ENCODE data around the gene GXYLT2.

The GXYLT2 gene

DNA sequence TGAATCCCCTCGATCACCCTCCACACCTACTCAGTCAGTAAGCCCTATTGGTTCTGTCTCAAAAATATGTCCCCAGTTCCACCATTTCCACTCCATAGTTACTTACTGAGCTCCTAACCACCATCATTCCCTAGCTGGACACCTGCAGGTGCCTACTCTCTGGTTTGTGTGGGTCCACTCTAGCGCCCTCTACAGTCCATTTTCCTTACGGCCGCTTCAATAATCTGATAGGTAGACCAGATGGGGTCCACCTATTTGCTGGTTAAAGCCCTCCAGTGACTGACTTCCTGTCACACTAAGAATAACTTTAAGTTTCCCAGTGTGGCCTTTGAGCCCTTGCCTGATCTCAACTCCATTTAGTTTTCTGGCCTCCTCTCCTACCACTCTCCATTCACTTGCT, 5.0 kb downstream of the GXYLT2 start:
- DNase-seq, result no peak

DNA sequence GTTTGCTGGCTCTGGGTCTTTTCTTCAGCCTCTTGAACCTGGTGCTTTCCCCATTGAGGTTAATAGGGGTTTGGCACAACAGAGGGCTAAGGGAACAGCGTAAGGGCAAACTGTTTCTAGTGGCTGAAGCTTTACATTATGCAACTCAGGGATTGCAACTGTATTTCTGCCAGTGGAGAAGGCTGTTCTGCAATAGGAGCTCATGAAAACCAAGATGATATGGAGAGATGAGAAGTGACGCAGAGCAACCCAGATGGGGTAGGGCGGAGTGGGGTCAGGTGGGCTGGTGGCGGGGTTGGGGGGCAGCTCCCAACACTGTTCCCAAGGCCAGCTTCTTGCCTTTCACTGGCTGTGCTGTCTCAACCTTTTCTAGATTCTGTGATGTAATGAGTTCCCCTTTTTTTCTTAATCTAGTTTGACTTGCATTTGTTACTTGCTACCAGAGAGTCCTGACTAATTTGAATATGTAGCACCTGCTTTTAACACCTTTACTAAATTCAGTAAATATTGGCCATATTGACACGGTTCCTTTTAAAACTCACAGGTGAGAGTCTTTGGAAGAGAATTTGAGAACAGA, 7.2 kb downstream of the GXYLT2 start:
- no peak for DNase-seq

DNA sequence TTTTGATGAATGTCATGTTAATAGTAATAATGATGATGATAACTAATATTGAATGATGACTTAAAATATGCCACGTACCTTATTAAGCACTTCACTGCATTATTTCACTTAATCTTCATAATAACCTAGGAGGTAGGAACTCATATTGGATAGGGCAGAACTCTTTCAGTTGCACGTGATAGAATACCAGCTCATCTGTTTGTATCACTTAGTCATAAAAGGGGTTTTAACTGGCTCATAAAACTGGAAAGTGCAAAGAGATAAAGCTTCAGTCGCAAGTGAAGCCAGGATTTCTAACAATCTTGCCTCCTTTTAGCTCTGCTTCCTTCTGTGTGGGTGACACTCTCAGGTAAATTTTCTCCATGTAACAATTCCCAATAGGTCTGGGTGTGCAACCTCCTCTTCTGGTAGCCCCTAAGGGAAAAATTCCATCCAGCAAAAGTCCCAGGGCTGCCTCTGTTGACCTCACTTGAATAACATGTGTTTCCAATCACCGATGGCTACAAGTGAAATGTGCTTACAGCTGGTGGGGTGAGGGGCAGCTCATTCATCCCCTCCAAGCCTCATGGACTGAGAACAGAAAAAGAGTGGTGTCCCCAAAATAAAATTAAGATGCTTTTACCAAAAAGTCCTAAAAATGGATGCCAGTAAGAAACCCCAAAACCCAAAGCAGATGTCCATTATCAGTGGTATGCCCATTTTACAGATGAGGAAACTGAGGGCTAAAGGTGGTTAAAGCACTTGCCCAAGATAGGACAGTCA, 9.3 kb downstream of the GXYLT2 start:
- DNase-seq, result no peak

DNA sequence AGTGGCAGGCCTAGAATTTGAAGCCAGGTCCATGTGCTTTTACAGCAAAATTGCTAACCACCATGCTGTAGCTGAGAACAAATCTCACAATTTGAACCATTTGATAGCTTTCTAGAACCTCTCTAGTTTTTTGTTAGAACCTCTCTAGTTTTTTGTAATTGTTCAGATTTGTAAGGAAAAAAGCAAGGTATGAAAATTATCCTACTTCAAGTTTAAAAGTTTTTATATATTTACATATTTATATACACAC, 9.8 kb downstream of the GXYLT2 start:
- no peak for DNase-seq

DNA sequence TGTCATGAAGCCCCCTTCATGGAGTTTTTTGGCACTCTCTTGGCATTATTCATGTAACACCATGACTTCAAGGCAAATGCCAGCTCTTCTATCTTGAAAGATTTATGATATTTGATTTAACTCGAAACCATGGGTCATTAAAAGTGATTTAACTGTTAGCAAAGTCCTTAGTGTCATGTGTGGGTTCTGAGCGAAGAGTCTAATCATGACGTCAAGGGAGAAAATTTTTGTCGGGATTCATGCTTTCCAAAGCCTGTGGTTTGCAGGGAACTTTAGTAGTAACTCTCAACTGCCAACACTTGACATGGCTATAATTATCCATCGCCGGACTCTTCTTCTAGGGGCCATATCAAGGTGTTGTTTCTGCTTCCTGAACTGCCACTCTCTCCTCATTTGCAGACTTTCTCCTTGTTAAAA, 11.5 kb downstream of the GXYLT2 start:
- no peak for DNase-seq

DNA sequence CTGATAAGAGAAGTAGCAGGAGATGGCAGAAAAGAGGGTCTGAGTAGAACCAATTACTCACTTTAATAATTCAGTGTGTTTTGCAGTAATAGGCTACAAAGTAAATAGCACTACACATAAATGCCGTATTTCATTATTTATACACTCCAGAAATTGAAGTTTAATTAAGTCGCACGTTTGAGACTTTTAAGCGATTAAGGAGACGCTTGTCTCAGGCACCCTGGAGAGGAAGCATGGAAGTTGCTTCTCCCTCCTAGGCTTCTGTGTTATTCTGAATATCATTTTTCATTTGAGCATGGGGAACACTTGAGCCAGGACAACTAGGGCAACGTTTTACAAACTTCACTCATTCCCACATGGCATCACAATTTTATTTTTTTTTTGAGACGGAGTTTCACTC, 12.2 kb downstream of the GXYLT2 start:
- DNase-seq, result no peak

DNA sequence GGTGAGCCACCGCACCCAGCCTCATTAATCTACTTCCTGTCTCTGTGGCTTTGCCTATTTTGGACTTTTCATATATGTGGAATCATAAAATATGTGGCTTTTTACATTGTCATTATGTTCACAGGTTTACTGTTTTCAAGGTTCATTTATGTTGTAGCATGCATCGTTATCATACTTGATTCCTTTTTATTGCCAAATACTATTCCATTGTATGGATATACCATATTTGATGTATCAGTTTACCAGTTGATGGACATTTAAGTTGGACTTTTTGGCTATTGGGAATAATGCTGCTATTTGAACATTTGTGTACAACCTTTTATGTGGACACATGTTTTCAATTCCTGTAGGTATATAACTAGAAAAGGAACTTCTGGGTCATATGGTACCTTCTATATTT, 14.0 kb downstream of the GXYLT2 start:
- no peak for DNase-seq

DNA sequence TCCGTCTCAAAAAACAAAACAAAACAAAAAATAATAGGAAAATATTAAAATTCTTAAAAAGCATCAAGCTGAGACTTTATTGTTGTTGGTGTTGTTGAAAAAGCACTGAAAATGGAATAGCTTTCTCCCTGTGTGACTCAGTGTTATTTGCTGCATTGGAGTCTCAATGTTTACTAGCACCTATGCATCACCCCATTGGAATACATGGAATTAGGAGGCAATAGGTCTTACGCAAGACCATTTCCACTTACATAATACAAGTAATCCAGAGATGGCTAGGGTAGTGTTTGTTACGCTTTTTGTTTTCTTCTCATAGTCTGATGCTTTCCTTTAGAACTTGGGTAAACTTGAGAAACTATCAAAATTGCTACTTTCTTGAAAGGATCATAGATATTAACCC, 15.2 kb downstream of the GXYLT2 start:
- DNase-seq, result no peak

DNA sequence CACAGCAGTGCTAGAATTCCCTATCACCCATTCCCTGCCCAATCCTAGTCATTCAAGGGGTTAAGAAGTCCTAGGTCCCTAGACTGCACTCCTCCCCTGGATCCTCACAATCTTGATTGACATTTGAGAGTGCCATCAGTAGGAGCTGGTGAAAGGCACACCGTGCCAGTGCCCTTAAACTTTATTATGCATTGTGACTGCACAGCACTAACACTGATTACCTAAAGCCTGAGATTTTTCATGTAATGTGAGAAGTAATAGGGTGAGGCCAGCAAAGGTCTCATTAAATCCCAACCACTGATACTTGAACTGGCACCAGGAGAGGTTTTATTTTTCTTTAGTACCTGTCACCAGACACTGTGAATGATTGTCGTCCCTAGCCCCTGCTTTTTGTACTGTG, 16.3 kb downstream of the GXYLT2 start:
- no peak for DNase-seq

DNA sequence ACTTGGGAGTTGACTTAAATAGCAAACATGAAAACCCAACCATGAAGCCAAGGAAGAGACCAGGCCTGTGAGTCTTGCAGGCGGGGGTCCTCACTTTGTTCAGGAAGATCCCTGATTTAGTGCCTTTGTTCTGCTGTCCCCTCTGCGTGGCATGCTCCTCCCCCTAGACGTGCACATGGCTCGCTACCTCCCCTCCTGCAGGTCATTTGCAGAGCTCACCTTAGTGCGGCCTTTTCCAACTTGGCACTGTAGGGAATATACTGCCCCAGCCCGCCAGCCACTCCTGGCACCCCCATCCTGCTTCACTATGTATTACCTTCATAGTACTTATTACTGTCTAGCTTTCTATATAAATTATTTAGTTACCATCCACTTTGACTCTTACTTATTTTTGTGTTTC, 18.3 kb downstream of the GXYLT2 start:
- no peak for DNase-seq

DNA sequence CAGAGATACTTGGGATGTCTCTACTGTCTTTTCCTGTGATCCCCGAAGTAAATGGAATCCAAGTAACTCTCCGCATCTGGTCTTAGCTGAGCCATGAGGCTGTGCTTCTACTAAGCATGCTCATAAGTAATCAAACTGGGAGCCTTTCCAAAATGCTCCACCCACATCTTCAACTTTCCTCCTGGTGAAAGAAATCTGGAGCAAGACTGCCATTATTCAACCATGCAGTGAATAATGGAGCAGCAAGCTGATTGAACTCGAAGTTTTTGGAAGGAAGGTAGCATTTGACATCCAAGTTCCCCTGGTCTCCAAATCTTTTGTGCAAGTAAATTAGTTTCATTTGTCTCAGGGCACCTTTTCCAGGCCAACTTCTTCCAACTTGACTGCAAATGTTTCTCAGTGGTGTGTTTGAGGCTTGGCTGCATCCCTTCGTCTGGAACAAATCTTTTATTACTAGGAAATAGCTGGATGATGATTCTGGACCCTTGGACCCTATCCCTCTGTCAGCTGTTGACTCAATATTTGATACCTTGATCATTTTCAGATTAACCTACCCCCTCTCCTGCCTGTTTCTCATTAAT, 19.4 kb downstream of the GXYLT2 start:
- DNase-seq, result no peak

DNA sequence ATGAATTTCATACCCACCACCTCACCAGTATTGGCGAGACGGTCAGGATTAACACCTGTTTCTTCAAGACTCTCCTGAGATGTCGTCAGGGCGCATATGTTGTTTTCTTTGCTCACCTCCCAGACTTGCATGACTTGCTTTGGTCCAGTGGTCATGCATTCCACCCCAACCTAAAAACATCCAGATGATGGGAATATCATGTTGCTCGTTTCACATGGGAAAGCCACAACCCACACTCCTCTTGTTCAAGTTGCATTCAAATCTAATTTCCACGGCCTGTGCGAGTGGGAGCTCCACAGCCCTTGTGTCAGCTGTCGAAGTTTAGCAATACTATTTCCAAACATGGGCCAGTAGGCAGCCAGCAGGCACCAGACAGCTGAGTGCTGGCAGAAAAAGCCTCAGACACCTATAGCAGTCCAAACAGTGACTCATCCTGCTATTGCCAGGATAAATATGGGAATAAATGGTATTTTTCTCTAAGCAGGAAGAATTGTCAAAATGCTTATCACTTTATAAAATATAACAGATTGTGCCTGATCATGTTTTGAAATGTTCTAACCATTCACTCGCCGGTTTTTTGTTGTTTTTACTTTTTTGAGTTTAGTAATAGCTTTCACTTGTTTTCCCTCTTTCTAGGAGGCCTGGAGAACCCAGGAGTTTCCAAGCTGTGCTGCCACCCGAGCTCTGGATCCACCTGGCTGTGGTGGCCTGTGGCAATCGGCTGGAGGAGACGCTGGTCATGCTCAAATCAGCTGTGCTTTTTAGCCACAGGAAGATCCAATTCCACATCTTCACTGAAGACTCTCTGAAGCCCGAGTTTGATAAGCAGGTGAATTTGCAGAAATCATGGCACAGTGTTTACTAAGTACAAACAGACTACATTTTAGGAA, 20.1 kb downstream of the GXYLT2 start:
- DNase-seq, result no peak

DNA sequence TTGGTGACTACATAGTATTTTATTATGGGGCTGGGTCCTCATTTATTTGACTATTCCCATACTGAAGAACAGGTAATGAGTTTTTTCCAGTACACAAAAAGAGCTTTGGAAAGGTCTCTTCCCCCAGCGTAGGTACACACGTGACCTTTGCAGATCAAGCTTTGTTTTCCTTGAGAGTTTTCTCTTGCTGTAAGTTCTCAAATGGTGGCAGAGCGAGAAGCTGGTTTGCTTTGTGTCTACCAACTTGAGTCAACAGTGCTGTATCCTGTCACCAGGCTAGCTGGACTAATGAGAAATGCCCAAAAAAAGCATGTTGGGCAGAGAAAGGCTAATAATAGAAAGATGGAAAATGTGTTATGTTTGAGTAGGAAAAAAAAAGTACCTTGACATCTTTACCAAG, 21.7 kb downstream of the GXYLT2 start:
- no peak for DNase-seq

DNA sequence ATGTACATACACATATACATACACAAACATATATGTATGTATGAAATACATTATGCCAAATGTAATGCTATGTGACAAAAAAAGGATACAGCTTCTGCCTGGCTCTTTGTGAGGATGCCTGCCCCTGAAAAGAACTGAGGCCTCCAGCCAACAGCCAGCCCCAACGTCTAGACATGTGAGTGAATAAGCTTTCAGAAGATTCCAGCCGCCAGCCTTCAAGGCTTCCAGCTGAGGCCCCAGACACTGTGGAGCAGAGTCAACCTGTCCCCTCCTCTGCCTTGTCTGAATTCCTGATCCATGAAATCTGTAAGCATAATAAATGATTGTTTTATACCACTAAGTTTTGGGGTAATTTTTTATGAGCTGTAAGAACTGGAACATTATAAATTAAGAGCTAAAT, 24.7 kb downstream of the GXYLT2 start:
- DNase-seq, result no peak

DNA sequence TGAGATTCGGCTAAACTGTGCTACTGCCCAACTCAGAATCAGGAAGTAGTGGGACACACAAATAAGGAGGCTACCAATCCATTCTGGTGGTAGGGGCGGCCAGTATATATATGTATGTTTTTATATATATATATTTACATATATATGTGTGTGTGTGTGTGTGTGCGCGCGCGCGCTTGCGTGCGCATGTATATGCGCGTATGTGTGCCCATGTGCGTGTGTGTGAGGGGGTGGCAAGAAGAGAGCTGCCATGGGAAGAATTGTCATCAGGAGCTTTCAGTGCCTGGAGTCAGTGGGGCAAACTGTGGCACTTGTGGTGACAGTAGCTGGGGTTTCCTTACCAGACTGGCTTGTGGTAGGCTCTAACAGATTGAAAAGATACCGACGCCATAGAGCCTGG, 26.5 kb downstream of the GXYLT2 start:
- DNase-seq, result no peak

DNA sequence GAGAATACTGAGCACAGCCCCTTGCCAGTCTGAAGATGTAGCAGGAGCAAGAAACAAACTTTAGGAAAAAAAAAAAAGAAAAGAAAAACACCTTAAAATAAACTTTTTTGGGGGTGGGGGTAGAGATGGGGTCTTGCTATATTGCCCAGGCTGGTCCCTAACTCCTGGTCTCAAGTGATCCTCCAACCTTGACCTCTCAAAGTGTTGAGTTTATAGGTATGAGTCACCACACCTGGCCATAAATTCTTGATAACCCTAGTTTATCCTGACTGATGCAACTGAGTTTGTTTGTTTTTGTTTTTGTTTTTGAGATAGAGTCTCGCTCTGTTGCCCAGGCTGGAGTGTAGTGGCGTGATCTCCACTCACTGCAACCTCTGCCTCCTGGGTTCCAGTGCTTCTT, 28.4 kb downstream of the GXYLT2 start:
- no peak for DNase-seq

DNA sequence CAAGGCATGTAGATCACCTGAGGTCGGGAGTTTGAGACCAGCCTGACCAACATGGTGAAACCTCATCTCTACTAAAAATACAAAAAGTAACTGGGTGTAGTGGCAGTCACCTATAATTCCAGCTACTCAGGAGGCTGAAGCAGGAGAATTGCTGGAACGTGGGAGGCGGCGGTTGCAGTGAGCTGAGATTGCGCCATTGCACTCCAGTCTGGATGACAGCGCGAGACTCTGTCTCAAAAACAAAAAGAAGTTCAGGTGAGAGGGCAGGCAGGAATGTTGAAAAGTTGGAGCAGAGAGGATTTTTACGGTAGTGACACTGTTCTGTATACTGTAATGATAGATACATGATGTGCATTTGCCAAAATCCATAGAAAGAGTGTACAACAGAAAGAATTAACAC, 31.7 kb downstream of the GXYLT2 start:
- no peak for DNase-seq

DNA sequence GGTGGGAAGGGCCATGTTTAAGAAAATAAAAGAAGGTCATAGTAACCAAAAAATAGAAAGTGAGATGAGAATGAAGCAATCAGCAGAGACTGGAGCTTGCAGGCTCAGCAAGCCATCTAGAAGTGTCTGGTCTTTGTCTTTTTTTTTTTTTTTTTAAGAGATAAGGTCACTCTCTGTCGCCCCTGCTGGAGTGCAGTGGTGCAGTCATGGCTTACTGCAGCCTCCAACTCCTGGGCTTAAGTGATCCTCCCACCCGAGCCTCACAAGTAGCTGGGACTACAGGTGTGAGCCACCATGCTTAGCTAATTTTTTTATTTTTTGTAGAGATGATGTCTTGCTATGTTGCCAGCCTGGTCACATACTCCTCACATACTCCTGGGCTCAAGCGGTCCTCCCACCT, 36.2 kb downstream of the GXYLT2 start:
- no peak for DNase-seq

DNA sequence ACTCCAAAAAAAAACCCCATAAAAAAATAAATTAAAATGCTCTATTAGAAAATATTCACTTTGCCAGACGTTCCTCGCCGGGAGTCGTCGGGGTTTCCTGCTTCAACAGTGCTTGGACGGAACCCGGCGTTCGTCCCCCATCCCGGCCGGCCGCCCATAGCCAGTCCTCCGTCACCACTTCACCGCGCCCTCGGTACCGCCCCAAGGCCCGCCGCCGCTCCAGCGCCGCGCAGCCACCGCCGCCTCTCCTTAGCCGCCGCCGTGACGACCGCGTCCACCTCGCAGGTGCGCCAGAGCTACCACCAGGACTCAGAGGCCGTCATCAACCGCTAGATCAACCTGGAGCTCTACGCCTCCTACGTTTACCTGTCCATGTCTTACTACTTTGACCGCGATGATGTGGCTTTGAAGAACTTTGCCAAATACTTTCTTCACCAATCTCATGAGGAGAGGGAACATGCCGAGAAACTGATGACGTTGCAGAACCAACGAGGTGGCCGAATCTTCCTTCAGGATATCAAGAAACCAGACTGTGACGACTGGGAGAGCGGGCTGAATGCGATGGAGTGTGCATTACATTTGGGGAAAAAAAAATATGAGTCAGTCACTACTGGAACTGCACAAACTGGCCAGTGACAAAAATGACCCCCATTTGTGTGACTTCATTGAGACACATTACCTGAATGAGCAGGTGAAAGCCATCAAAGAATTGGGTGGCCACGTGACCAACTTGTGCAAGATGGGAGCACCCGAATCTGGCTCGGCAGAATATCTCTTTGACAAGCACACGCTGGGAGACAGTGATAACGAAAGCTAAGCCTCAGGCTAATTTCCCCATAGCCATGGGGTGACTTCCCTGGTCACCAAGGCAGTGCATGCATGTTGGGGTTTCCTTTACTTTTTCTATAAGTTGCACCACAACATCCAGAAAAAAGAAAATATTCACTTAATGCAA, 41.2 kb downstream of the GXYLT2 start:
- peak in 1 of 5 donors; percentile 1 for DNase-seq

DNA sequence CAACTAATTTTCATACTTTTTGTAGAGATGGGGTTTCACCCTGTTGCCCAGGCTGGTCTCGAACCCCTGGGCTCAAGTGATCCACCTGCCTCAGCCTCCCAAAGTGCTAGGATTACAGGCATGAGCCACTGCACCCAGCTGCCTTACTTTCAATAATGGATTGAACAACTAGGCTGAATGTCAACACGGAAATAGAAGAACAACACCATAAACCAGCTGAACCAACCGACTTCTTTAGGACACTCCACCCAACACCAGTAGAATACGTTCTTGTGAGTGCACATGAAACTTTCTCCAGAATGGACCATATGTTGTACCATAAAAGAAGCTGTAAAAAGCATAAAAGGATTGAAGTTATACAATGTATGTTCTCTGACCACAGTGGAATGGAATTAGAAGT, 42.9 kb downstream of the GXYLT2 start:
- no peak for DNase-seq

DNA sequence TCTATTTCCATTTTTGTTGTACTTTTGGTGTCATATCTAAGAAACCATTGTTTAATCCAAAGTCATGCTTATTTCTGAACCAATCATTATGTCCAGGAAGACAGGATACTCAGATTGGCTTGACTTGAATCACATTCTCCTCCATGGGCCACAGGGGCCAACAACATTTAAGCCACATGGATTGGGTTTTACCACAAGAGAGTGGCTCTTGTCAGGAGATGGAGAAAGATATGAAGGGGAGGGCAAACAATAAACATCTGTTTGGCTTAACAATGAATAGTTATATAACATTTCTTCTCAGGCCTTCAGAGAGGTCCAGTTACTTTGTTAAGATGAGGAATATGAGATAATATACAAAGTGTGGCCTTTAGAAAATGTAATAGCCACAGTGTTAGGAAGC, 44.6 kb downstream of the GXYLT2 start:
- no peak for DNase-seq

DNA sequence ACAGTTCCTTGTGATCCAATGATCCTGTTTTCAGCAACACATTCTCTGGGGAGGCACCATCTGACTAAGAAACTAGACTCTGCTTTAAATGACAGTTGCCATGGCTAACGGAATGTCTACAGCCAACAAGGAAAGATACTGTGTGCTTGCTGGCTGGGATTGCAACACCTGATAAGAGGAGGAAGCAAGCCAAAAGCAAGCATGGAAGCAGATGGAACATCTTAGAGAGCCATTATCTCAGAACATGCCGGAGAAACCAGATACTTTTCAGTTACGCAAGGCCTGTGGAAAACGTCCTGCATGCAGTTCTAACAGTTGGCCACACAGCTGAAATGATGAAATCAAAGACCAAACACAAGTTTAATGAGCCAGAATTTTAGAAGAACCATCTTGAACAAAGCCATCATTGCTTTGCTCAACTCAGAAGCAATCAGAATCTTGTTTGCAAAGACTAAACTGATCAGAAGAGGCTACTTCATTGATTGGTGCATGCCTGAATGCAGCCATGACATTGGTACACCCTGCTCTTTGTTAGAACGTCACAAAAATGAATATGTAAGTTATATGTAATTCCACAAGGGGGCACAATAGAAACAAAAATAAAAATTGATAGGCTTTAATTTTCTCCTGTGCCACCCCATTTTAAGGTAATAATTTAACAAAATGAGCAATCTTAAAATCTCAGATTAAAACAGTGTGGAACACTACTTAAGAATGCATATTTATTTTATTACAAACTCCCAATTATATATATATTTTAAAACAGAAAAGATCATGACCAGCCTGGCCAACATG, 50.8 kb downstream of the GXYLT2 start:
- peak in 3 of 5 donors; percentile 9 to 49 (median 10) for DNase-seq

Measured in T-helper 1 cell (primary cell).